Stimulated activated effector memory CD8-positive, alpha-beta T cell treated with anti-CD3 and anti-CD28 coated beads, Interleukin-12 subunit alpha, Interleukin-12 subunit beta, amount 100 ng/mL, for 72 hours (primary cell): Measurements from ENCODE around the gene SRP54.

ENCODE experiments used
- ATAC-seq: fragments of 150-1000 bp; cut with Tn5 transposase; 2 replicates; pipeline ENCODE4 v1.10.0; 2021
- DNase-seq, 2 donors: peaks; one replicate each; pipeline ENCODE4 v3.0.0; 2021 to 2022; ENCODE audit warnings: low spot score in 2 of 2
- H3K27ac Mint-ChIP-seq: one replicate; pipeline ENCODE4 v1.8.0; 2022; ENCODE audit warnings: mild to moderate bottlenecking, mixed read lengths
- H3K36me3 Mint-ChIP-seq: one replicate; pipeline ENCODE4 v1.8.0; 2022; ENCODE audit warnings: mild to moderate bottlenecking, mixed read lengths
- H3K4me1 Mint-ChIP-seq: one replicate; pipeline ENCODE4 v1.8.0; 2022; ENCODE audit warnings: mixed read lengths
- H3K4me3 Mint-ChIP-seq: one replicate; pipeline ENCODE4 v1.8.0; 2022; ENCODE audit warnings: mild to moderate bottlenecking, mixed read lengths
- H3K9me3 Mint-ChIP-seq: one replicate; pipeline ENCODE4 v1.8.0; 2022; ENCODE audit warnings: mixed read lengths

SRP54 gene

DNA sequence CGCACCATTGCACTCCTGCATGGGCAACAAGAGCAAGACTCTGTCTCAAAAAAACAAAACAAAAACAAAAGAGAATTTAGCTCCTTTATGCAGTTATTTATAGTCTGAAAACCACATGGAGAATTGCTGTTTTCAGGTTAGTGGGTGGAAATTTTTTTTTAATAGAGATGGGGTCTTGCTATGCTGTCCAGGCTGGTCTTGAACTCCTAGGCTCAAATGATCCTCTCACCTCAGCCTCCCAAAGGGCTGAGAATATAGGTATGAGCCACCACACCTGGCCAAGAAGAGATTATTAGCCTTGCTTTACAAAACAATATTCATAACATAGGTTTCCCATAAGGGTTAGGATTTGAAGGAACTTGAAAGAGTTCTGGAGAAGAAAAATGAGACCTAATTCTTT is 12.1 kb upstream of the SRP54 start:
- no peaks in the 10 kb centered on the region for H3K4me1 Mint-ChIP-seq
- no peak overlapping the region for H3K4me3 Mint-ChIP-seq
- H3K36me3 Mint-ChIP-seq, result peaks cover 48% of the 10 kb centered on the region
- DNase-seq (no peak), ATAC-seq (no peak)
- H3K9me3 Mint-ChIP-seq, result no peaks in the 10 kb centered on the region
- no peak overlapping the region for H3K27ac Mint-ChIP-seq

DNA sequence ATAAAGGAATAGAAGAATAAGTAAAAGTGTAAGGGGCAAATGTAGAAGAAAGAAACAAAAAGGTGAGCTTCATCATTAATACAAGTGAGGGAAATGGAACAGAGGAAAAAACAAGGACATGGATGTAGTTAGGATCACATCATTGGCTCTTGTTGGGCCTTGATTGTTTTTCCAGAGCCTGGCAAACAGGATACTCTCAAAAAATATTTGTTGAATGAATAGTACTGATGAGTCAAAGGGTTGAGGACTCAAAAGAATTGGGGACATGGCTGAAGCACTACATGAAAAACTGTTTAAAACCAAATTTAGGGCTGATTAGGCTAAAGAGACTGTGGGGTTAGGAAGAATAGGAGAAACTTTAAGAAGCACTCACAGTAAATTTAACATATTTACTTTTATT is 11.4 kb upstream of the SRP54 start:
- peaks cover 47% of the 10 kb centered on the region for H3K36me3 Mint-ChIP-seq
- H3K27ac Mint-ChIP-seq, result no peak overlapping the region
- no peak overlapping the region for H3K4me3 Mint-ChIP-seq
- H3K4me1 Mint-ChIP-seq, result no peaks in the 10 kb centered on the region
- no peak for DNase-seq
- no peaks in the 10 kb centered on the region for H3K9me3 Mint-ChIP-seq
- ATAC-seq, result no peak

DNA sequence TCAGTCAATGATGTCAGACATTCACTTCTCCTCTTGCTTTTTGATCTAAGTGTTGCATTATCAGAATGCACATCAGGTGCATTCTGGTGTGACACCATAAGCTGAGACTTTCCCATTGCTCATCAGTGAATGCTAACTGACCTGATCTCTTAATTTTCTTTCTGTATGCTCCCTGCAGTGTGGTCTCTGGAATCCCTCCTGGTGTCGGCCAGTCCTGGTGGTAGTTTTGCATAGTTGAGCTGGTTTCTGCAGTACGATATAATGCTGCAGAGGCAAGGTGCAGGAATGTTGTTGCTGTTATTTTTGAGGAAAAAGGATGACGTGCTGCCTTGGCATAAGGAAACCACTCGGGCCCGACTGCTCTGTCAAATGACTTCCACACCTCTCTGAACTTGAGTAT is 11.0 kb upstream of the SRP54 start:
- Mint-ChIP-seq H3K4me1 (no peaks in the 10 kb centered on the region), H3K27ac (no peak overlapping the region), H3K4me3 (no peak overlapping the region), H3K9me3 (no peaks in the 10 kb centered on the region), H3K36me3 (peaks cover 47% of the 10 kb centered on the region)
- no peak for ATAC-seq
- no peak for DNase-seq

DNA sequence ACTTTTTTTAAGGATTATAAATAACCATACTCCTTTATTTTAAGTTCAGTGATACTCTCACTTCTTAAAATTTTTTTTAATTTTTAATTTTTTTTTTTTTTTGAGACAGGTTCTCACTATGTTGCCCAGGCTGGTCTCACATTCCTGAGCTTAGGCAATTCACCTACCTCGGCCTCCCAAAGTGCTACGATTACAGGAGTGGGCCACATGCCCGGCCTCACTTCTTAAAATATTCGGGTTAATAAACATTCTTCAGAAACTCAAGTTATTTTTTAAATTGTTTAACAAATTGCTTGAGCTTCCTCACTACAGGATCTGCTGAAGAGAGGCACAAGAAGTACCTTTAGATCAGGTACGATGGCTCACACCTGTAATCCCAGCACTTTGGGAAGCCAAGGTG is 4.3 kb upstream of the SRP54 start:
- no peak overlapping the region for H3K27ac Mint-ChIP-seq

DNA sequence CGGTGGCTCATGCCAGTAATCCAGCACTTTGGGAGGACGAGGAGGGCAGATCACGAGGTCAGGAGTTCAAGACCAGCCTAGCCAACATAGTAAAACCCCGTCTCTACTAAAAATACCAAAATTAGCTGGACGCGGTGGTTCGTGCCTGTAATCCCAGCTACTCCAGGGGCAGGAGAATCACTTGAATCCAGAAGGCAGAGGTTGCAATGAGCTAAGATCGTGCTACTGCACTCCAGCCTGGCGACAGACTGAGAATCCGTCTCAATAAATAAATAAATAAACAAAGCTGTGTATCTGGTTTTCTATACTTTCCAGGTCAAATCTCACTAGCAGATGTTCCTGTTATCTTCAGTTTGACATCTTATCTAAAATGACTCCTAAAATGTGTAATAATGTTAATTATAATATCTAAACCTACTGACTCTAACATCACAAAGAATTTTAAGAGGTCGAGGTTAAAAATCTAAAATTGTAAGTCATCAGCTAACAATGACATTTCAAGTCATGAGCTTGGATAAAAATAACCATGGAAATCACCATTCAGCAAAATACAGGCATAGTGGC is 2.4 kb upstream of the SRP54 start:
- Mint-ChIP-seq H3K9me3 (no peaks in the 10 kb centered on the region), H3K4me3 (no peak overlapping the region), H3K36me3 (peaks cover 32% of the 10 kb centered on the region), H3K4me1 (peaks cover 8% of the 10 kb centered on the region), H3K27ac (no peak overlapping the region)
- no peak for ATAC-seq
- peak in 1 of 2 donors; percentile 39 for DNase-seq

More for the DNA sequence above, 4.3 kb upstream of the SRP54 start:
- peaks cover 20% of the 10 kb centered on the region for H3K36me3 Mint-ChIP-seq
- no peak overlapping the region for H3K4me3 Mint-ChIP-seq
- DNase-seq, result peak in 1 of 2 donors; percentile 32
- no peak for ATAC-seq
- no peaks in the 10 kb centered on the region for H3K9me3 Mint-ChIP-seq
- H3K4me1 Mint-ChIP-seq, result peaks cover 8% of the 10 kb centered on the region

DNA sequence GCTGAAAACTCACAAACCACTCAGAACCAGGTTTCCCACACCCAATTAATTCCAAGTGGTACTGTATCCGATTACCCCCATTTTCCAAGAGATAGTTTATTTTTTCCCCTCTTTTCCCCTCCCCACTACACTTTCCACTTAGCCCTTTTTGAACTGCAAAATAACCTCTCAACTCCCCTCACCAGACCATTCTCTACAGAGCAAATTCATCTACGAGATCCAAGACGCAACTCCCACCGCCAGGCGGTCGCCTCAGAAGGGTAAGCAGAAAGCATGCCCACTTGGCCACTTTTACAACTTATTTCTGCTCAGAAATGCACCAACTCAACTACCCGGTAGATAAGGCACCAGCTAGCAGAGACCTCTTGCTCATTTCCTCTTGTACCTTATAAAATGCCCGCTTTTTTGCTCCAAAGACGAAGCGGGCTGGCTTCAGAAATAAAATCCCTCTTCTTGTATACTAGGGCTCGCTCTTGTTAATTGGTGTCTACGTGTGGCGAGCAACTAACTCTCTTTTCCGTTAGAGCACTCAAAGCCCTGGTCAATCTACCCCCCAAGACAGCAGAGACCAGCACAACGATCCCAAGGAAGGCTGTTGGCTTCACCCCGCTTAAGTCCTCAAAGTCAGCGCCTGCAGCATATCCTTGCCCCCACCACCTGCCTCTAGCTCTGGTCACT is 910 bp upstream of the SRP54 start:
- DNase-seq (peak in 1 of 2 donors; percentile 9), ATAC-seq (peak; percentile 14)
- Mint-ChIP-seq H3K4me1 (peaks cover 8% of the 10 kb centered on the region), H3K36me3 (peaks cover 41% of the 10 kb centered on the region), H3K27ac (no peak overlapping the region), H3K9me3 (no peaks in the 10 kb centered on the region), H3K4me3 (no peak overlapping the region)

DNA sequence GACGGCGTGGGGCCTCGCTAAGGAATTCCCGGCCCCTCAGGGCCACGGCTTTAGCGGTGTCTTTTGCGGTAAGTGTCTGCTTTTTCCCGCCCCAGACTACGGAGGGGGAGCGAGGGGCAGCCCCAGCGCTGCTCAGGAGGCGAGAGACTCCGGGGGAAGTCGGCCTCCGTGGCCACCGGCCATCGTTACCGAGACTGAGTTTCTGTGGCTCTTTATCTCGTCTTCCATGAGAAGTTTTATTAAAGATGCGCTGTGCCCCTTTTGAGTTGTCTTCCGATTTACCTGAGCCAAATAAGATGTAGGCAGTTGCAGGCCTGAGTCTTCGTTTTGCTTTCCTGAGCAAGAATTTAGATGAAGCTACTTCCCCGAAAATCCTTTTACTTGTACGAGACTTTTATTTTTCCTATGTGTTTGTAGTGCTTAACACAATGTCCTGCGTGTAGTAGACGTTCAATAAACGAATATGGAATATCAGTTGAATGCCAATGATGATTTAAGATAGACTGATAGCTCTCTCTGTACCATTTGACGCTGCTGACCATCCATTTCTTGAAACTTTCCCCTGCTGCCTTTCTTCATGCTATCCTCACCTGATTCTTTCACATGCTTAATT is 462 bp downstream of the SRP54 start:
- no peak overlapping the region for H3K27ac Mint-ChIP-seq
- H3K36me3 Mint-ChIP-seq, result peaks cover 35% of the 10 kb centered on the region
- DNase-seq (no peak), ATAC-seq (peak; percentile 5)
- H3K9me3 Mint-ChIP-seq, result no peaks in the 10 kb centered on the region
- H3K4me3 Mint-ChIP-seq, result no peak overlapping the region
- H3K4me1 Mint-ChIP-seq, result peaks cover 8% of the 10 kb centered on the region

DNA sequence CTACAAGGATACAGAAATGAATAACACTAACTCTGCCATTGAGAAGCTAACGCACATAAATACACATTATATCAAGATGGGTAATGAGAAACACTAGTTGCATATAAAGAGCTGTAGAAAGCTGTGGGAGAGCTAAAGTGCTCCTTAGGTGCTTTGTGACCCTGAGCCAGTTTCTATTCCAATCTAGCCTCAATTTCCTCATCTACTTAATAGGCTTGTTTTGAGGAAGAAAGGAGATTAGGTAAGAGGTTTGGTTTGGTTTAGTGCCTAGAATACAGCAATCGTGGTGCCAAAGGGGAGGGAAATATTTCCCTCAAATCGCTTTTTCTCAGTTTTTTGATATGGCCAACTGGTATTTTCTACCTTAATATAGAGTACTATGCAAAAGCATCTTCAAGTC is 994 bp downstream of the SRP54 start:
- Mint-ChIP-seq H3K4me3 (no peak overlapping the region), H3K36me3 (peaks cover 35% of the 10 kb centered on the region), H3K4me1 (peaks cover 8% of the 10 kb centered on the region), H3K27ac (no peak overlapping the region), H3K9me3 (no peaks in the 10 kb centered on the region)
- peak in 1 of 2 donors; percentile 1 for DNase-seq
- ATAC-seq, result no peak

DNA sequence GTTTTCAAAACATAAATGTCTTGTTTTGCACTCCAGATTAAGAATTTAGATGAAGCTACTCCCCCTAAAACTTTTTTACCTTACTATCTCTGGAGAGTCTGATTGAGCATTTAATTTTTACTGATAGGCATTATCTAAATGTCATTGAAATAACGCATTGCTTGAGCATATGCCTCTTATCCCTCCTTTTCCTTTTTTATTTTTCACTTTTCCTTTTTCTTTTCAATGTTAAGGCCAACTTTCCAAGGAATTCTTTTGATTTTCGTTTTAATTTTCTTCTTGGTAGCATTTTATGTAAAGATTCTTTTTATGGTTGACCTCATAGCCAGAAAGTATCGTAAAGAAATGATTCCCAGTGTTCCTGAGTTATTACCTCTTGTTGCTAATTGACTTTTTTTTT is 2.9 kb downstream of the SRP54 start:
- DNase-seq, result no peak
- Mint-ChIP-seq H3K4me3 (no peak overlapping the region), H3K27ac (no peak overlapping the region), H3K36me3 (peaks cover 25% of the 10 kb centered on the region), H3K4me1 (no peaks in the 10 kb centered on the region), H3K9me3 (no peaks in the 10 kb centered on the region)
- no peak for ATAC-seq

DNA sequence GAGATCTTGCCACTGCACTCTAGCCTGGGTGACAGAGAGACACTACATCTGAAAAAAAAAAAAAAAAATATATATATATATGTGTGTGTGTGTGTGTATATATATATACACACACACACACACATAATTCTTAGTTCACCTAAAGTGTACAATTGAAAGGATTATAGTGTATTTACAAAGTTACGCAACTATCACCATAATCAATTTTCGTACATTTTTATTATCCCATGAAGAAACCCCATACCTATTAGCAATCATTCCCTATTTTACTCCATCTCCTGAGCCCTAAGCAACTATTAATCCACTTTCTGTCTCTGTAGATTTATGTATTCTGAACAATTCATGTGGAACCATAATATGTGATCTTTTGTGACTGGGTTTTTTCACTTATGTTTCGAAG is 4.4 kb downstream of the SRP54 start:
- Mint-ChIP-seq H3K9me3 (no peaks in the 10 kb centered on the region), H3K4me3 (no peak overlapping the region), H3K27ac (no peak overlapping the region), H3K4me1 (peaks cover 6% of the 10 kb centered on the region), H3K36me3 (peaks cover 25% of the 10 kb centered on the region)
- no peak for ATAC-seq
- DNase-seq, result no peak

DNA sequence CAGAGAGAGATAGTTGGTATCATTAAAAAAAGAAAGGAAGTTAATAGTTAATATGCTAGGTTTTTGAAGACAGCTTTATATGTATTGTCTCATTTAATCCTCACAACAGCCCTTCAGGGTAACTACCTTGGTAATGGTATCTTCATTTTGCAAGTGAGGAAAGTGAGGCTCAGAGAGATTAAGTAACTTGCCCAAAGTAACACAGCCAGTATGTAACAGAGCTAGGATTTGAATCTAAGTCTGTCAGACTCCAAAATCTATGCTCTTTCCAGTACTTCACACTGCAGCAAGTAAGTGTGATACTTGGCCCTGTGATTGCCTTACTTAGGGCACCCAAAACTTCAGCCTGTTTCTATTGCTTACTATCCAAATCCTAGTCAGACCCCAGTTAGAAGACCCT is 7.0 kb downstream of the SRP54 start:
- no peak for ATAC-seq
- no peak for DNase-seq
- H3K4me1 Mint-ChIP-seq, result peaks cover 13% of the 10 kb centered on the region
- H3K4me3 Mint-ChIP-seq, result no peak overlapping the region
- H3K27ac Mint-ChIP-seq, result no peak overlapping the region
- H3K9me3 Mint-ChIP-seq, result no peaks in the 10 kb centered on the region
- peaks cover 25% of the 10 kb centered on the region for H3K36me3 Mint-ChIP-seq

DNA sequence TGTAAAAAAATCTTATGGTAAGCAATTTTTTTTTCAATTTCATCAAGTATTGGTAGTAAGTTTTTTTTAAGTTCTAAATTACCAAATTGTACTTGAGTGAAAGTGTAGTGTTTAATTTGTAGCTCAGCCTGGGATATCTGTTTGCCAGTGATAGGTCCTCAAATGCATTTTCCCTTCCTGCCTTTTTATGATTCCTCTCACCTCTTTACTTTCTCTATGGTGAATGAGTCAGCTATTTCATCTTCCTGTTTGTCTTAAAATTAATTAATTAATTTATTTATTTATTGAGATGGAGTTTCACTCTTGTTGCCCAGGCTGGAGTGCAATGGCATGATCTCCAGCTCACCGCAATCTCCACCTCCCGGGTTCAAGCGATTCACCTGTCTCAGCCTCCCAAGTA is 10.6 kb downstream of the SRP54 start:
- Mint-ChIP-seq H3K4me1 (peaks cover 13% of the 10 kb centered on the region), H3K4me3 (no peak overlapping the region), H3K36me3 (peaks cover 35% of the 10 kb centered on the region), H3K9me3 (no peaks in the 10 kb centered on the region), H3K27ac (no peak overlapping the region)
- no peak for DNase-seq
- ATAC-seq, result no peak

DNA sequence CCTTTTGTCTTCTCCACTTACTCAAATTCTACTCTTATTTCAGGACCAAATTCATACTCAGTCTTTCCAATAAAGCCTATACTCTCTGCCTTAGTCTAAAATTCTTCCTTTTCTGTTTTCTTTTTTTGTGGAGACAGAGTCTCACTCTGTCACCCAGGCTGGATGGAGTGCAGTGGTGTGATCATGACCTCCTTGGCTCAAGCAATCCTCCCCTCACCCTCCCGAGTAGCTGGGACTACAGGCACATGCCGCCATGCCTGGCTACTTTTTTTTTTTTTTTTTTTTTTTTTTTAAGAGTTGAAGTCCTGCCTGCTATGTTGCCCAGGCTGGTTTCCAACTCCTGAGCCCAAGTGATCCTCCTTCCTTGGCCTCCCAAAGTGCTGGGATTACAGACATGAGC is 11.9 kb downstream of the SRP54 start:
- peaks cover 13% of the 10 kb centered on the region for H3K4me1 Mint-ChIP-seq
- ATAC-seq (no peak), DNase-seq (no peak)
- no peaks in the 10 kb centered on the region for H3K9me3 Mint-ChIP-seq
- H3K4me3 Mint-ChIP-seq, result no peak overlapping the region
- H3K27ac Mint-ChIP-seq, result no peak overlapping the region
- H3K36me3 Mint-ChIP-seq, result peaks cover 48% of the 10 kb centered on the region

DNA sequence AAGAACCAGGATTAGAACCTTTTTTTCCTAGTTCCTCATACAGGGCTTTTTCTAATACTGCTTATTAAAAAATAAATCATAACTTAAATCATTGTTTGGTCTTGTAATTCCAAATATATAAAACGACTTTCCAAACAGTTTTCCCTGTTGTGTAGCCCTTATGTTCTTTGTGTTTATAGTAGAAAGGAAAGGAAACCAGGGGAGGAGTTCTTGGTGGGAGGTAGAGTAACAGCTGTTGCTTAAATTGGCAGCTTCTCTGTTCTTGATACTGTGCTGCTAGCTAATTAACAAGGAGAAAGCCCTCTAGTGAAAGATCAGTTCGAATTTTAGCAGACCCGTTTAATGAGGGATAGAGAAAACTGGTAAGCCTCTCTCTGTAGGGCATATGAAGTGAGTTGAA is 15.0 kb downstream of the SRP54 start:
- H3K4me3 Mint-ChIP-seq, result no peak overlapping the region
- ATAC-seq, result no peak
- peaks cover 79% of the 10 kb centered on the region for H3K36me3 Mint-ChIP-seq
- no peak for DNase-seq
- no peaks in the 10 kb centered on the region for H3K9me3 Mint-ChIP-seq
- peaks cover 7% of the 10 kb centered on the region for H3K4me1 Mint-ChIP-seq
- H3K27ac Mint-ChIP-seq, result peak overlapping the region; percentile 64

DNA sequence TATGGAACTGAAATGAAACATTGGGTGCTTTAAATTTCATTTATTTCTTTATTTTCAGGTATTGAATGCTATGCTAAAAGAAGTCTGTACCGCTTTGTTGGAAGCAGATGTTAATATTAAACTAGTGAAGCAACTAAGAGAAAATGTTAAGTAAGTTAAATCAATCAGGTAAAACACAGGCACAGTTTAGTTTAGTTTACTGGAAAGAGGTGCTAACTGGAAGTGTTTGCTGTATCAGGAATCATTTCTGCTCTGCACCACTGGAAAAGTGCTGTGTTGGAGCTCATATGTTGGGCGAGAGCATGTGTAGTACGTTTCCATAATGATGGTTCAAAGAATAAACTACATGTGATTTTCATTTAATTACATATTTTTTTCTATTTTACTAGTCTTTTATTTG is 16.7 kb downstream of the SRP54 start:
- Mint-ChIP-seq H3K27ac (no peak overlapping the region), H3K36me3 (peaks cover 92% of the 10 kb centered on the region), H3K4me1 (peaks cover 3% of the 10 kb centered on the region), H3K9me3 (no peaks in the 10 kb centered on the region), H3K4me3 (no peak overlapping the region)
- DNase-seq (no peak), ATAC-seq (no peak)

DNA sequence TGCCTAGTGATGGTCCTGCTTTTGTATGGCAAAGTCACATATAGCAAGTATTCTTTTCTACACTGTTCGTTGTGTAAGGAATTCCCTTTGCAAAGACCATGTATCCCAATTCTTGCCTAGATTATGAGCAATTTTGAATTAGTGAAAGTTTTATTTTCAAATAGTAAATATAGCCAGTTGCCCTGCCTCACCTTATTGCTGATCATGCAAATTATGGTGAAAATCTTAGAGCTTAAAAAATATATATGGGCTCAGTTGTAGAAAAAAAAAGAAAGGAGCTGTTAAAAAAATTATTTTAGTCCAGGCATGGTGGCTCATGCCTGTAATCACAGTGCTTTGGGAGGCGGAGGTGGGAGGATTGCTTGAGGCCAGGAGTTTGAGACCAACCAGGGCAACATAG is 18.8 kb downstream of the SRP54 start:
- Mint-ChIP-seq H3K9me3 (no peaks in the 10 kb centered on the region), H3K4me3 (no peak overlapping the region), H3K36me3 (peaks cover 92% of the 10 kb centered on the region), H3K27ac (no peak overlapping the region), H3K4me1 (no peaks in the 10 kb centered on the region)
- ATAC-seq, result no peak
- DNase-seq, result no peak
